Caki2 (cell line): Measurements from ENCODE around the gene ARL4D. TPM values are rescaled to one million over a fixed set of nuclear protein-coding genes. Genes with fewer than 3 reads are reported as not detected.
"Not testable (repeated sequence)": the region's sequence is repeated elsewhere in the genome, so short reads cannot be mapped to it uniquely, and the experiment has no call there.

Experiments used
- DNase-seq: peaks from one replicate; pipeline ENCODE4 v3.0.0-alpha.2; 2015; ENCODE audit warnings: low read depth
- in situ Hi-C: cut with HindIII; loops from 2 replicates; pipeline ENCODE4 v1.10.0; 2016; ENCODE audit warnings: low sequenced_read_pairs, low pct_unique_long_range_greater_than_20kb, mixed read lengths
- total RNA-seq: library from RNA; depleted of rRNA; stranded (reverse); fragments of >200 nt; shearing (Covaris generic); gene quantifications from 2 replicates; pipeline ENCODE4 v1.2.3, GENCODE V29; 2014; ENCODE audit warnings: low replicate concordance; rRNA removed

The ARL4D gene, protein sequence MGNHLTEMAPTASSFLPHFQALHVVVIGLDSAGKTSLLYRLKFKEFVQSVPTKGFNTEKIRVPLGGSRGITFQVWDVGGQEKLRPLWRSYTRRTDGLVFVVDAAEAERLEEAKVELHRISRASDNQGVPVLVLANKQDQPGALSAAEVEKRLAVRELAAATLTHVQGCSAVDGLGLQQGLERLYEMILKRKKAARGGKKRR
- total RNA-seq: 49.3 and 50.6 TPM in 2 replicates

GRCh38 chr17:43398724-43399595 lies at the start of gene ARL4D:
Gene ARL4D (plus strand): TSS chr17:43398993. CDS start chr17:43399733, 740 bp downstream.
- DNase-seq: peak; percentile 72
- in situ Hi-C loops: loop anchor here (10.0 kb wide), 1 partner anchor 66 kb away; no protein-coding TSS in a partner anchor

- in situ Hi-C loops: no loop called here
Measured at GRCh38 chr17:43349142-43349541, 49.7 kb upstream of the ARL4D start.

GRCh38 chr17:43350888-43351361 lies 47.9 kb upstream of the ARL4D start:
- DNase-seq: no peak
- in situ Hi-C loops: no loop called here

More at GRCh38 chr17:43349142-43349541, 49.7 kb upstream of the ARL4D start:
- DNase-seq: no peak

- no peak for DNase-seq
- in situ Hi-C loops: no loop called here
Measured at GRCh38 chr17:43351691-43352090, 47.1 kb upstream of the ARL4D start.

DNA sequence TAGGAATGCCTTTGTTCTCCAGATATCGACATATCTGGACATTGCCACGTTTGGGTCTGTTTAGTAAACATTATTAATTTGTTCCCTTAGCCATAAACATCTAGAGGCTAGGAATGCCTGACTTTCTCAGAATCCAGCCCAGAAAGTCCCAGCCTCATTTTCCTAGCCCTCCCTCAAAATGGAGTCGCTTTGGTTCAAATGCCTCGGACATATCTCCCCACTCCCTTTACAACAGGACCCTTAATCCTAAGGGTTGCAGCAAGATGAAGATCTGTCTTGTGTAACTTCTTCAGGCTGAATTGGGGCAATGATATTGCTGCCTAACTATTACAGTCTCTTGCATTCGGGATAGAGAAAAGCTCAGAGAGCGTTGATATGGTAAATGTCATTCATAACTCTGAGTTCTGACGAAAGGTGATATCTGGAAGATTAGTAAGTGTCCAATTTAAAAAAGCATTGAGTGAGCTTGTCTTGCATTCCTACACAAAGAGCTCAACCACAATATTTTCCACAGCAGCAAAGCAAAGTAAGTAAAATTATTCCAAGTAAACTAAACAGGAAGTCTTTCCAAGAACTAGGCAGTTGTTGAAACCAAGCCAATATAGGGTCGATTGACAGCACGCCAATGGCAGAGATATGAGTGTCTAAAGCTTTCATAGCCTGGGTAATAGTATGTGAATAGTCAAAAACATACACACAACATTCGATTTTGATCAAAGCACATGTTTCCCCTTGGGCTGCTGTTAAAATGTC lies 46.0 kb upstream of the ARL4D start:
- DNase-seq: no peak
- in situ Hi-C loops: no loop called here

- in situ Hi-C loops: no loop called here
- no peak for DNase-seq
Measured at GRCh38 chr17:43353393-43353792, 45.4 kb upstream of the ARL4D start.

GRCh38 chr17:43354371-43354770 lies 44.4 kb upstream of the ARL4D start:
- DNase-seq: no peak
- in situ Hi-C loops: no loop called here

- no peak for DNase-seq
- in situ Hi-C loops: no loop called here
Measured at GRCh38 chr17:43356450-43356849, 42.3 kb upstream of the ARL4D start.

- in situ Hi-C loops: no loop called here
- DNase-seq: peak; percentile 50
Measured at GRCh38 chr17:43356999-43357398, 41.8 kb upstream of the ARL4D start.

DNA sequence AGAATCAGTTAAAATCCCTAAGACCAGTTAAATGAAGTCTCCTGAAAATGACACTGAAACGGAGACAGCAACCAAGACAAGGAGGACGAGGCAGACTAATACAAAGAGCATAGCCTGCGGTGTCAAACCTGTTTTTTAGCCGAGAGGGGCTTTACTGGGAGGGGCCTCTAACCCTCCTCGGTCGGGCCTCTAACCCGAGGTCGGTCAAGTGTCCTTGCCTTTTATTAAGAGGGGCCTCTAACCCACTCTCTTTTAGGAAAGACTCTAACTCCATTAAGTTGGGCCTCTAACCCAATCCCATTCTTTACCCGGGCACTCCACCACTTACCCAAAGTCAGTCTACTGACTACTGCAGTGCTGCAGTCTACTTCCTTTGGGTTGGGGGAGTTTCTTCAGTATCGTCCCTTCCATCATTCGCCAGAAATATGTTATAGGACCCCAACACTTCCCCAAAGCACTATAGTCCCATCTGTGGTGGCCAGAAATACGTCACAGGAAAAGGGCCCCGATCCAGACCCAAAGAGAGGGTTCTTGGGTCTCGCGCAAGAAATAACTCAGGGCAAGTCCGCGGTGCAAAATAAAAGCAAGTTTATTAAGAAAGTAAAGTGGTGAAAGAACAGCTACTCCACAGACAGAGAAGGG lies 39.2 kb upstream of the ARL4D start:
- in situ Hi-C loops: no loop called here

DNA sequence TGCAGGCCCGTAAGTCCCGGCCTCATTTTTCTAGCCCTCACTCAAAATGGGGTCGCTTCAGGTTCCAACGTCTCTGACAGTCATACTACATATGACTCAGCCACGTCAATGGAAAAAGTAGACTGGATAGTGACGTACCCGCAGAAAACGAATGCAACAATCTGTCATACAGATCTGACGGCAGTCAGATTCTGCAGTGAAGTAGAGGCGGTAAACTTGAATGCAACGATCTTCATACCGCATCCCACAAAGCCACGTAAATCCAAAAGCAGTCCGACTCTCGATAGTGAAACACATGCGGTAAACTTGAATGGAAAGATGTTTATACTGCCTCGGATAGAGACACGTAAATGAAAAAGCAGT lies 38.4 kb upstream of the ARL4D start:
- DNase-seq: no peak
- in situ Hi-C loops: no loop called here

More for the DNA sequence above, 39.2 kb upstream of the ARL4D start:
- no peak for DNase-seq

DNA sequence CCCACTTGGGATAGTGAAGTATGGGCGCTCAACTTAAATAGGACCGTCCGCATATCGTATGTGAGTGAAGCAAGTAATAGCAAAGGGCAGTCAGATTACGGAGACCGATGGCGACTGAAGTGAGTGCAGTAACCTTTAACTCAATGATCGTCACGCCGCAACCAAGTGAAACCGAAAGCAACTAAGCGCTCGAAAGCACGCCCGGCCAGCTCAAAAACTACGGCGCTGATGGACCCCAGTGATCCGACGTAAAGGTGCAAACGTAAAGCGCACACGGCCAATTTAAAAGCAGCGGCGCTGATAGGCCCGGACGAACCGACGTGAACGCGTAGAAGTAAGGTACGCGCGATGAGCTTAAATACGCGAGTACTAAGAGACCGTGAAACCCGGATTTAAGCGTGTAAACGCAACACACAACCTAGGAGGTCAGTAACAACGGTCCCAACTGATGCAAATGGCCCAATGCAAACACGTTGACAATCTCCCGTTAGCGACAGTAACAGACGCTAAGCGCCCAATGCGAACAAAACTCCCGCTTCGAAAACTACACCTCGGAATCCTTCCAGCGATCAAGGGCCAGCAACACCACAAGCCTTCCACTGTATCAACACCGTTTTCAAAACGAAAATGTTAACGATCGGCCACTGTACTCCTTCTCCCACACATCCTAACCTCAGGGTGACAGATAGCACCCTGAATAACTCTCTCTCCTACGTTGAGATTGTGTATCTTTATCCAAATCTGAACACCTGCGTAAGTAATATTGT lies 37.9 kb upstream of the ARL4D start:
- in situ Hi-C loops: no loop called here
- peak; percentile 99 for DNase-seq

DNA sequence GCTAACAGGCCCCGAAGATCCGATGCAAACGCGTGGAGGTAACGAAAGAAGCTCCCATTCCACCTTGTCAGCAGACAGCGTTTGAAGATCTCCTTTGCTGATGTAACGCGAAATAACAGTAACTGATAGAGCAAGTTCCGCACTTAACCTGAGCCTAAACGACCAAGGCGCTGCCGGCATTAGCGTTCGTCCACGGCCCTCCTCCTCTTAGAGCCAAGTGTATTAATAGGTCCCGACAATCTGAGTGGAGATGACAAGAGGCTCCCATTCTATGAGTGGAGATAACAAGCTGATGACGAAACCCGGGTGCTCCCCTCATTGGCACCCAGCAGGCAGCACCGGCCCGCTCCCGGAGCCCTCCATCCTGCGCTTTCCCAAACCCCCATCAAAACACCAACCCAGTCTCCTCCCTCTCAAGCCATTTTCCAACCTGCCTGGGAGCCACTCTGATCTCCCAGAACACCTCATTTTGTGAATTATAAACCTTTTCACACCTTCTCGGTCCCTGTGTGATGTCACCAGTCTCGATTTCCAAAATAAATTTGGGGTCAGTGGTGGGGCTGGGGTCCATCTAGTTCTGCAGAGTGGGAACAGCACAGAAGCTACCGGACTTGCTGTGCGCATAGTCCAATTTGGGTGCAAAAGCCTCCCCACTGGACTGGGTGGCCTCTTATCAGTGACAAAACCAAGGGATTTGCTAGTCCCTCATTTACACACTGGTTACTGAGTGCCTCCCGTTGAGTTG lies 35.4 kb upstream of the ARL4D start:
- no peak for DNase-seq
- in situ Hi-C loops: no loop called here

DNA sequence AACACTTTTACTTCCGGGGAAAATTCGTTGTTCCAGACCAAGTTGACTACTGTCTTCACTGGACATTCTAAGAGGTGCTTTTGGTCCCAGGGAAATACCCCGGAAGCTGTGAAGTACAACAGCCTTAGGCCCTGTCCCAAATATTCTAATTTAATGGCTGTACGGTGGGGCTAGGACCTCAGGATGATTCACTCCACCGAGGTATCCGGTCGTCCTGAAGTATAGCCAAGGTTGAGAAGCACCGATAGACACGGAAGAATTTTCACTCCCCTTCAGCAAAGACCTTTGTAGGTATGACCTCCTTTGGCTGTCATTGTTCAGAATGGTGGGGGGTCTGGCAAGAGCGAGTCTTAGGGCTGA lies 34.9 kb upstream of the ARL4D start:
- in situ Hi-C loops: no loop called here
- DNase-seq: no peak

DNA sequence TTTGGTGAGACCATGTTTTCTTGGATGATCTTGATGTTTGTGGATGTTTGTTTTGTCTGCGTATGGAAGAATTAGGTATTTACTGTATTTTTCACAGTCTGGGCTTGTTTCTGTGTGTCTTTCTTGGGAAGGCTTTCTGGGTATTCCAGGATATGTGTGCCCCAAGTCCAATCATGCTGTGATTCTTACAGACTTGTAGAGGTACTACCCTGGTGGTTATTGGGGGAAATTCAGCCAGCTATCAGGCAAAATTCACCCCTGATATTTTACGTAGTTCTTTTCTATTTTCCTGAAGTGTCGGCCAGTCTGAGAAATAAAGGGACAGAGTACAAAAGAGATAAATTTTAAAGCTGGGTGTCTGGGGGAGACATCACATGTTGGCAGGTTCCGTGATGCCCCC lies 33.4 kb upstream of the ARL4D start:
- in situ Hi-C loops: no loop called here
- DNase-seq: no peak

- in situ Hi-C loops, DNase-seq: not testable (repeated sequence)
Measured at GRCh38 chr17:43365921-43366320, 32.9 kb upstream of the ARL4D start.
